ENCODE data around the gene NTSR1. TPM values are rescaled to one million over a fixed set of nuclear protein-coding genes. Genes with fewer than 3 reads are reported as not detected.

Gene NTSR1
- total RNA-seq, 4 donors from 2014 or later, result 0.06 to 0.09 TPM; not detected in 2

- Histone ChIP-seq H3K27me3 (peaks cover 0 to 66% (median 0%) of the 10 kb centered on the region in 4 donors), H3K4me3 (no peak overlapping the region), H3K9me3 (peaks cover 0 to 5% (median 0%) of the 10 kb centered on the region in 3 donors), H3K4me1 (no peaks in the 10 kb centered on the region), H3K36me3 (no peaks in the 10 kb centered on the region), H3K27ac (no peak overlapping the region)
- no CpG with 5 or more reads among the region's 25 CpGs for WGBS, 2 donors
- DNase-seq, result no peak
- TF ChIP-seq CTCF (IDR thresholded peaks at IDR 0.05), result no peak
- no peak for TF ChIP-seq POLR2A (IDR thresholded peaks at IDR 0.05)
- intact Hi-C loops (cut with DNase I), result loop anchor here (5.0 kb wide), 1 partner anchor 112 kb away; no protein-coding TSS in a partner anchor
These were observed 33.3 kb upstream of the NTSR1 start for GRCh38 chr20:62675156-62675876.

- H3K4me1 ChIP-seq, result no peaks in the 10 kb centered on the region
- H3K27me3 ChIP-seq, result peaks cover 0 to 72% (median 0%) of the 10 kb centered on the region in 4 donors
- H3K4me3 ChIP-seq, result no peak overlapping the region
- TF ChIP-seq CTCF (IDR thresholded peaks at IDR 0.05) (no peak), POLR2A (IDR thresholded peaks at IDR 0.05) (no peak)
- intact Hi-C loops (cut with DNase I), result loop anchor here (5.0 kb wide), 1 partner anchor 111 kb away; no protein-coding TSS in a partner anchor
- 80 to 100% methylated on average over 1 to 13 of the region's 14 CpGs for WGBS, 2 donors
- peaks cover 0 to 11% (median 0%) of the 10 kb centered on the region in 3 donors for H3K9me3 ChIP-seq
- no peak for DNase-seq
- no peak overlapping the region for H3K27ac ChIP-seq
- H3K36me3 ChIP-seq, result no peaks in the 10 kb centered on the region
These were observed 32.8 kb upstream of the NTSR1 start for GRCh38 chr20:62675877-62676260.

- WGBS, 2 donors, result 71 to 77% methylated on average over 9 of the region's 9 CpGs
- no peak overlapping the region for H3K27ac ChIP-seq
- intact Hi-C loops (cut with DNase I), result loop anchor here (5.0 kb wide), 1 partner anchor 110 kb away; no protein-coding TSS in a partner anchor
- H3K36me3 ChIP-seq, result no peaks in the 10 kb centered on the region
- H3K9me3 ChIP-seq, result peaks cover 0 to 11% (median 0%) of the 10 kb centered on the region in 3 donors
- H3K27me3 ChIP-seq, result peaks cover 0 to 83% (median 0%) of the 10 kb centered on the region in 4 donors
- no peak for DNase-seq
- H3K4me1 ChIP-seq, result no peaks in the 10 kb centered on the region
- TF ChIP-seq CTCF (IDR thresholded peaks at IDR 0.05), result no peak
- no peak for TF ChIP-seq POLR2A (IDR thresholded peaks at IDR 0.05)
- no peak overlapping the region for H3K4me3 ChIP-seq
These were observed 31.7 kb upstream of the NTSR1 start for GRCh38 chr20:62676976-62677375.

- Histone ChIP-seq H3K4me3 (no peak overlapping the region), H3K36me3 (no peaks in the 10 kb centered on the region), H3K27me3 (peaks cover 0 to 90% (median 0%) of the 10 kb centered on the region in 4 donors), H3K27ac (no peak overlapping the region), H3K4me1 (no peaks in the 10 kb centered on the region), H3K9me3 (peaks cover 0 to 11% (median 0%) of the 10 kb centered on the region in 3 donors)
- DNase-seq, result no peak
- WGBS, 2 donors, result no CpG with 5 or more reads among the region's 10 CpGs
- intact Hi-C loops (cut with DNase I), result loop anchor here (5.0 kb wide), 1 partner anchor 110 kb away; no protein-coding TSS in a partner anchor
- TF ChIP-seq CTCF (IDR thresholded peaks at IDR 0.05), result no peak
- no peak for TF ChIP-seq POLR2A (IDR thresholded peaks at IDR 0.05)
These were observed 31.0 kb upstream of the NTSR1 start for GRCh38 chr20:62677678-62678077.

GRCh38 chr20:62678553-62678952, 30.1 kb upstream of the NTSR1 start:
- Histone ChIP-seq H3K9me3 (peaks cover 0 to 11% (median 0%) of the 10 kb centered on the region in 3 donors), H3K4me3 (no peak overlapping the region), H3K27me3 (peaks cover 0 to 96% (median 0%) of the 10 kb centered on the region in 4 donors), H3K4me1 (no peaks in the 10 kb centered on the region), H3K27ac (no peak overlapping the region), H3K36me3 (no peaks in the 10 kb centered on the region)
- no peak for DNase-seq
- intact Hi-C loops (cut with DNase I), result loop anchor here (5.0 kb wide), 1 partner anchor 109 kb away; no protein-coding TSS in a partner anchor
- TF ChIP-seq CTCF (IDR thresholded peaks at IDR 0.05) (no peak), POLR2A (IDR thresholded peaks at IDR 0.05) (no peak)
- WGBS, 2 donors, result 23 to 48% methylated on average over 9 of the region's 9 CpGs
